CD1c-positive myeloid dendritic cell (primary cell): ENCODE data around the gene ARID5B.

ENCODE experiments used
- DNase-seq: peaks from one replicate; pipeline ENCODE4 v3.0.0-alpha.2; 2016; ENCODE audit errors: extremely low spot score

Gene ARID5B

GRCh38 chr10:61991166-61991565 is 89.7 kb downstream of the ARID5B start:
- no peak for DNase-seq

- DNase-seq = peak; percentile 17
Observed at GRCh38 chr10:61992059-61992460, 90.6 kb downstream of the ARID5B start.

DNA sequence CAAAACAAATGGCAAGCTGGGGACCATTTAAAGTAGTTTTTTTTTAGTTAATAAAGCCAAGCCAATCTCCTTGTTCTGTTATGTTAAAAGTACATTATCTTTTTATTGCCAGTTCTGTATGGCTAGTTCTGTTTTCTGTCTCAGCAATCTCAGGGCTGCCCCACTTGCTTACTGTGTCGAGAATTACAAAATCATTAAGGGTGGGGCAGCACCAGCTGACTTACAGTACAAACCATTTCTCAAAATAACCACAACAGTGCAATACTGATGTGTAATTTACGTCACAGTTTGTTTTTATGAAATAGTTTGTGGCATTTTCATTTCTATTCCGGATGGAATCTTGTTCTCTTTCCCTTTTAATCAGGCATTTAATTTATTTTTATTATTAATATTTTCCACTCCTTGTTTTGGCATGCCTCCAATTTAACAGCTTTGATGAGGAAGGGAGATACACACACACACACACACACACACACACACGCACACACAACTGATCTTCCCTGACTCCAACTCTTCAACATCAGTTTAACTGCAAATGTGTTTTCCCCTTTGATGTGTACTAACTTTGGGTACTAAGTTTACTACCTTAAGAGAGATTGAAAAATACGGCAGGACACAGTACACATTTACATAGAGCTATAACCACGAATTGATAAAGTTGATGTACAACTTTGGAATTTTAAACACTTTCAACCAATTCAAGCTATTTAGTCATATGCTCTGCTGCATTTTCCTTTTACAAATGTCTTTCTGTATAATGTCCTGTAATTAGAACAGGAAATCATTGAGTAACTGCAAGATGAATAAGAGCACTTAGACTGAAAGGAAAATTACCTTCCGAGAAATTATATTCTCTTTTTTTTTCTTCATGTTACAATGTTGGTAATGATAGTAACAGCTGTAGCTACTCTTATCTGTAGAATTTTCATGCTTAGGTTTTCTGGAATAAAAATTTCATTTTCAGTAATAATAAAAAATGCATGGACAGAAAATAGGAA is 91.5 kb downstream of the ARID5B start:
- peak; percentile 92 for DNase-seq

DNA sequence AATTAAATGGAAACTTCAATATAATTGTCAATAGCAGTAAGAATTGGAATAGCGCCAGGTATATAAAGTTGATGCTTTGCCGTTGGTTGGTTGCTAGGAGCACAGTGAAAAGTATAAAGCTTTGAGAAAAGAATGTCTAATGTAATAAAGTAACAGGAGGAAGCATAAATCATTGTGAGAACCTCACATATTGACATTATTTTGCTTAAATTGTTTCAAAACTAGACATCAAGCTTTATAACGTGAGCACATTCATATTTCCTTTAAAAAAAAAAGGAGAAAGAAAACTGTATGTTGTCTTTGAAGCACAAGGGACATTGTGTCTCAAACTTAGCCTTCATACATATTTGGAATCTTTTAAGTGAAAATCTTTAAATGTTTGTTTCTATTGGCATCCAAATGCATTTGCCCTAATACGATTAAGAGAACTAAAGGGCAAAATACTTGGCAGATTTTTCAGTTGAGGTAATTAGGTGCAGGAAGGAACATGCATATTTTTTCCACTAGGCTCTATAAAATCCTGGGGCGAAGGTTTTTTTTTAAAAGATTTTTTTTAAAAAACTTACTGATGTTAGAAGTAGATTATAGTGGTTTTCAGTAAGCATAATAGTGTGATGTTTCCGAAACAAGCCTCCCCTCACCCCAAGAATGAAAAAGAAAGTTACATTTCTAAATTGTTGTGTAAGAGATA is 92.4 kb downstream of the ARID5B start:
- DNase-seq = peak; percentile 27

DNA sequence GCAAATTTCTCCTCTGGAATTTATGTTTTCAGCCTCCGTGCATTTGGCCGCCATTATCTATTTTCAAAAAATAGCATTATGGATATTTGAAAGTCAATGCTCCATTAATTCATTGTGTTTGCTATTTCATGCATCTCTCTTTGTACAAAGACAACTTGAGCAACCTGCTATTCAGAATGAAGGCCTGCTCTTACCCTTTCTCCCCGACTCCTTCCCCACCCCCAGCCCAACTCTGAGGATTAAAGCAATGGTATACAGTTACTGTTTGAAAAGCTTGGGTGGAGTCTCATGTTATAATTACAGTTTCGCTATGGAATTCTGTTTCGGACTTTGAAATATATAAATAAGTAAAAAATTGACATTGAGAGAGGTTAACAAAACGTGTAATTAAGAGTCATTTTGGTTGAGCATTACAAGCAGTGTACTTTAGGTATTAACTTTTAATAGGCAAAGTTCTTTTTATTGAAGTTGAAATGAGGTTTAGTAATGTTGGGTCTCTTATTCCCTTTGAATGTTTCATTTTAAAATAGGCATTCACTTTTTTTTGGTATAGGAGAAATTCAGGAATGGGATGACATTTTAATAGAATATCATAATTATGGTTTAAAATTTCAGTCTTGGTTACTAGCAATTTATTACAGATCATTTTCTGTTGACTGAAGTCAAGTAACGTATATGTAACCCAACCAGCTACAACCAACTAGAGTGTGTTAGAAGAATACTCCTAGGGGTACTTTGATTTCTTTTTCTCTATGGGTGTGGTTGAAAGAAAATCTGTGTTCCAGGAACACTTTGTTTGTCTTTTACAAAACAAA is 93.1 kb downstream of the ARID5B start:
- DNase-seq = no peak

DNA sequence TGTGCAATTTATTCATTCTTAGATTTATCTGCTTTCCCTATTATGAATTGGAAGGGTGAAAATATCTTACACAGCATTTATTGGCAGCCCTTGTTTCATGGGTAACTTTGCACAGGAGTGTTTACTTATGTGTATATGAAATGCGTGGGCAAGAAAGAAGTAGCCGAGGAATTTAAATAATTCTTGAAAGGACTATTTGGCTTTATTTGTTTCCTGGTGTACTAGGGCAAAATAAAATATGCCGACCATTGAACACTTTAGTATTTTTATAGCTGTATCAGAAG is 93.7 kb downstream of the ARID5B start:
- no peak for DNase-seq

- no peak for DNase-seq
Observed at GRCh38 chr10:61998937-61999336, 97.4 kb downstream of the ARID5B start.

DNA sequence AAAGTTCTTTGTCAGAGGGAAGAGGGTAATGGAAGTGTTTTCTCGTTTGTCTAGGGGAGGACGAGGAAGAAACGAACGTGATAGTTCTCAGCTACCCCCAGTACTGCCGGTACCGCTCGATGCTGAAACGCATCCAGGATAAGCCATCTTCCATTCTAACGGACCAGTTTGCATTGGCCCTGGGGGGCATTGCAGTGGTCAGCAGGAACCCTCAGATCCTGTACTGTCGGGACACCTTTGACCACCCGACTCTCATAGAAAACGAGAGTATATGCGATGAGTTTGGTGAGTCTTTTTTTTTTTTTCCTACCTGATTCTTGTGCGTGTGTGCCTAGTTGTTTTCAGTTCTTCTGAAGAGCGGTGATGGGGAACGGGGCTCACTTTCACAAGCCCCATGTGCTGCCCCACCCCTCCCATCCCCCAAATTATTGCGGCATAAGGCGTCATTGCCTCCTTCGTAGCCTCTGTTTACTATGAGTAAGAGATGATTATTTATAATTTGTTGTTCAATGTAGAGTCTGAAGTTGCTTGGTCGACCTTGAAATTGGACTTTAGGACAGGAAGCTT is 98.6 kb downstream of the ARID5B start:
- DNase-seq = no peak

GRCh38 chr10:62000726-62001125 is 99.2 kb downstream of the ARID5B start:
- no peak for DNase-seq

GRCh38 chr10:62001898-62002297 is 100.4 kb downstream of the ARID5B start:
- DNase-seq = no peak

DNA sequence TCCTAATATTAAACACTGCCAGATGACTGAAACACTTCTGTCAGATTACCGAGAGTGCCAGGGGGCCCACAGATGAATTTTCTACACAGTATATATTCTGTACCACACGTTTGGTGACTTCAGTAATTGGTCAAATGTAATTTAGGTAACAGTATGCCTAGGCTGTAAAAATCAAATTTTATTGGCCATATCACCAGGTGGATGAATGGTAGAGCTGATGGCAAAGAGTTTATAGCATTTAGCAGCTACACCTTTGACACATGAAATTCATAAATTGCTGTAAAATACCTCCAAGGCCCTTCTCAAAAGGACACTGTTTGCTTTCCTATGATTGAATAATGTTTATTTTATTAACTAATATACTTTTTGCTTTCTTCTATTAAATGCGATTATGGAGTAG is 101.3 kb downstream of the ARID5B start:
- no peak for DNase-seq

DNA sequence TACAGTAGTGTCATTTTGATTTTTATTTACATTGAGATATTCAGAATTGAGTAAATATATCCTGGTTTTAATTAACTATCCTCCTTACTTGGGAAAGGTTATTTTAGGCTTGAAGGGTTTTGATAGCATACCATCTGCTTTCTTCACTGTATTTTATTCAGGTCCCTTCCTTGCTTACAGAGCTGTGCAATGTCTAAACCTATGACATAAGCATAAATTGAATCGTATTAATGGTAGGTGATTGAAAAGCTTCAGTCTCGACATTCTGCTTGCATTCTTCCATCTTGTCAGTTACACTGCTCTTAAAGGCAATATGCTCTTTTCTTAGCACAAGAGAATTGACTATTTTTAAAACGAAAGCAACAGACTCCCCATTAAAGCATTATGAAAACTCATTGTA is 102.5 kb downstream of the ARID5B start:
- DNase-seq = no peak

DNA sequence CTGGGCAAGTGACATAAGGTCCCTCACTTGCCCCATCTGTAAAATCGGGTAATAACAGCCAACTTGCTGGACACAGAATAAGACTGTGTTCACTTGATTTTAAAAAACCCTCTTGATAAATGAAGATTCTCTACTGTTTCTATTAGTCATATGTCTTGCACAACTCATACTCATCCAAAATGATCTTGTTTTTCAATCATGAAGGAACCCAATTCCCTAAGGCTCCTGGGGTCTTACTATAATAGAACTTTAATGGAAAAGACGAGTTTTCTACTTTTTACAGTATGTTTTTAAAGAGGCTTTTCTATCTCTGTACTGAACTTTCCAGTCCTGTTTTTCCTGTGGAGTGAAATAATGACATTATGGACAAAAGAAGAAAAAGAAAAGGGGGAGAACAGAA is 103.8 kb downstream of the ARID5B start:
- no peak for DNase-seq

DNA sequence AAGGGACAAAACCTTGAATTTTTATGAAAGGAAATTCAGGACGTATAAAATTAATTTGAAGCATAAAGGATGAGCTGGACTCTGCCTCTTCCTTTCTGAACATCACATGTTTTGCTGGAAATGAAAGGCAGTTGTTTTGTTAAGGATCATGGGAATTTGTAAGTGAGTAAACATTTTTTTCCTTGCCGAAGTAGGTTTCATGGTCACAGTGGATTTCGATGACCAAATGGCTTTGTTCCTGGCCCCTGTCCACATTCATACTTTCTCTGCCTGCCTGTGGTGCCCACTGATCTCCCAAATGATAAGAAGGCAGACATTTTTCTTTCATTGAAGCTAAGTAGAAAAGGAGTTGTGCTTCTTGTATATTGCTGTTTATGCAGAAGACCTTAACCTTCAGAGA is 104.2 kb downstream of the ARID5B start:
- no peak for DNase-seq

GRCh38 chr10:62007145-62007544 is 105.6 kb downstream of the ARID5B start:
- no peak for DNase-seq

DNA sequence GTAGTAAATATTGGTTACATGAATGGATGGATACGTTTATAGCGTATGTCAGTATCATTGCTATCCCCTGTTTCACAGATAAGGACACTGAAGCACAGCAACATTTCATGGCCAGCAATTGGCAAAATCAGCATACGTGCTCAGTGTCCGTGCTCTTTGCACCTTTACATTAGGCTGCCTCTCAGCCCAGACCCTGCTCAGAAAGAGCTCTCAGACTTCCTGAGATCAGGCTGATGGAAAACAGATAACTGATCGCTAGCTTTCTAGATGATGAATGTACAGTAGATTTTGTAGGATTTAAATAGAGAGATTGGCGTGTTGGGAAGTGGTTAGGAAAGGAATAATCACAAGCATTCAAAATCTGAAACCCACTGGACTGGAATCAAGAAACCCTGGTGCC is 106.7 kb downstream of the ARID5B start:
- DNase-seq = no peak

GRCh38 chr10:62008946-62009345 is 107.4 kb downstream of the ARID5B start:
- no peak for DNase-seq

- DNase-seq = no peak
Observed at GRCh38 chr10:62010366-62010765, 108.9 kb downstream of the ARID5B start.

DNA sequence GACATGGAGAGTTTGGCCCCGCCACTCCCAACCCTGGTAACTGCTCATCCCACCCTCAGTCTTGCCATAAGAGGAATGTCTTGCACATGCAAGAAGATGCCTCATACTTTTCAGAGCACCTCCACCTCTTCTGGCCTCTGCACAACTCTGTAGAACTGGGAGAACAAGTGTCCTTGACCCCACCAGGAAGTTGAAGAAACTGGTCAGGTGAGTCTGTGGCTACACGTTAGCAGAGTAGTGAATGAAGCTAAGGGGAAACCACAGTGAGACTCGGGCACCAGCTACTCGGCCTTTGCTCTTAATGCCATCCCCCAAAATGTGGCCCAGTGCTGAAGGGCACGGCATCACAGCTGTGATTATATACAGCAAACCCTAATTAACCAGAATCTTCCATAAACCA is 110.1 kb downstream of the ARID5B start:
- no peak for DNase-seq

DNA sequence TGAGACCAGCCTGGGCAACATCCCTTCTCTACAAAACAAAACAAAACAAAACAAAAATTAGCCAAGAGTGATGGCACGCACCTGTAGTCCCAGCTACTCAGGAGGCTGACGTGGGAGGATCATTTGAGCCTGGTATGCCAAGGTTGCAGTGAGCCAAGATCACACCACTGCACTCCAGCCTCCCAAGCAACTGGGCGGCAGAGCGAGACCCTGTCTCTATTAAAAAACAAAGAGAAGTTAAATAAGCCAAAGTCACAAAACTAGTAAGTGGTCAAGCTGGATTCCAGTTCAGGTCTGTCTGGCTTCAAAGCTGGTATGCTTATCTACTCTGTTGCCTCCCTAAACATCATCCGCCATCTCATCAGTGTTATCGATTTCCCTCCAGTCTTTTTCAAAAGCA is 110.8 kb downstream of the ARID5B start:
- DNase-seq = no peak

DNA sequence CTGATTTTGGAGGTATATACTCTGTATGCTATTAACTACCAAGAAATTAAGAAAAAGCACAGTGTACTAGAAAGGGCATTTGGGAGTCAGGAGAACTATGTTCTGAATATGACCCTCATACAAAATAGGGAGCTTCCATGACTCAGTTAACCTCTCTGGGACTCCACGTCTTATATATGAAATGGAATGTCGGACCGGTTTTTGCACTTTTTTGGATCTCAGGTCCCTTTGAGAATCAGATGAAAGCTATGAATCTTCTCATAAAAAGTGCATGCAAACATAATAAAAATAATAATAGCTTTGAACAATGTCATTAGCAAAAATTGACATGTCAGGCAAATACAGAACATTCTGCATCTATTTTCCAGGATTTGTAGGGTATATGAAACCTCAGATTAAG is 113.0 kb downstream of the ARID5B start:
- no peak for DNase-seq

DNA sequence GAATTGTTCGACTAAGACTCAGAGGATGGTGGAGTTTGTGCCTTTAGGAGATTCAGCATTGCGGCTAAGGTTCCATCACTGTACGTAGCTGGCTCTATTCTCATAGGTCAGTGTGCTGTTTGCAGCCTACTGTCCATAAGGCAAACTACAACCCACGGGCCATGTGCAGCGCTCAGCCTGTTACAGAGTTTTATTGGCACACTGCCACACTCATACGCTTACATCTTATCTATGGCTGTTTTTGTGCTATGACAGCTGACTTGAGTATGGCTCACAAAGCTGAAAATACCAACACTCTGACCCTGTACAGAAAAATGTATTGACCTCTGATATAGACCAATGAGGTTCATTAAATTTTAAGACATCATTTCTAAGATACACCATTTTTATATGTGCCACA is 114.5 kb downstream of the ARID5B start:
- DNase-seq = no peak
